Left lobe of liver (tissue), 2 donors: Measurements from ENCODE around the gene SIX3. TPM values are rescaled to one million over a fixed set of nuclear protein-coding genes. Genes with fewer than 3 reads are reported as not detected.

Source experiments
- ATAC-seq: fragments of 200-7000 bp; cut with Tn5 transposase; one replicate; pipeline ENCODE4 v1.9.1; 2020; ENCODE audit warnings: mild to moderate bottlenecking, moderate library complexity
- DNase-seq: peaks from one replicate; pipeline ENCODE4 v3.0.0-alpha.2; 2020; ENCODE audit warnings: low spot score
- total RNA-seq: library from RNA; stranded (reverse); gene quantifications from one replicate; pipeline ENCODE4 v1.2.1, GENCODE V29; 2021
- donor health status: DM: no; HTN: no; CAD: no; lungs with moderate emphysema.
- donor health status: DM: no; HTN: yes; CAD: no.

Gene SIX3
- total RNA-seq, 1 donor from 2014 or later = not detected

DNA sequence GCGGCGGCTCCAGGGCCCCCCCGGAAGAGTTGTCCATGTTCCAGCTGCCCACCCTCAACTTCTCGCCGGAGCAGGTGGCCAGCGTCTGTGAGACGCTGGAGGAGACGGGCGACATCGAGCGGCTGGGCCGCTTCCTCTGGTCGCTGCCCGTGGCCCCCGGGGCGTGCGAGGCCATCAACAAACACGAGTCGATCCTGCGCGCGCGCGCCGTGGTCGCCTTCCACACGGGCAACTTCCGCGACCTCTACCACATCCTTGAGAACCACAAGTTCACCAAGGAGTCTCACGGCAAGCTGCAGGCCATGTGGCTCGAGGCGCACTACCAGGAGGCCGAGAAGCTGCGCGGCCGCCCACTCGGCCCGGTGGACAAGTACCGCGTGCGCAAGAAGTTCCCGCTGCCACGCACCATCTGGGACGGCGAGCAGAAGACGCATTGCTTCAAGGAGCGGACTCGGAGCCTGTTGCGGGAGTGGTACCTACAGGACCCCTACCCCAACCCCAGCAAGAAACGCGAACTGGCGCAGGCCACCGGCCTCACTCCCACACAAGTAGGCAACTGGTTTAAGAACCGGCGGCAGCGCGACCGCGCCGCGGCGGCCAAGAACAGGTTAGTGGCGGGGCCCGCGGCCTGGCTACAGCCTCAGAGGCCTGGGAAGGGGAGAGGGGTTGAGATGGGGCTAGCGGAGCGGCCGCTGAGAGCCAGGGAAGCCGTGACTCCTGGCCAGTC is 965 bp downstream of the SIX3 start:
- no peak for DNase-seq
- ATAC-seq = no peak

DNA sequence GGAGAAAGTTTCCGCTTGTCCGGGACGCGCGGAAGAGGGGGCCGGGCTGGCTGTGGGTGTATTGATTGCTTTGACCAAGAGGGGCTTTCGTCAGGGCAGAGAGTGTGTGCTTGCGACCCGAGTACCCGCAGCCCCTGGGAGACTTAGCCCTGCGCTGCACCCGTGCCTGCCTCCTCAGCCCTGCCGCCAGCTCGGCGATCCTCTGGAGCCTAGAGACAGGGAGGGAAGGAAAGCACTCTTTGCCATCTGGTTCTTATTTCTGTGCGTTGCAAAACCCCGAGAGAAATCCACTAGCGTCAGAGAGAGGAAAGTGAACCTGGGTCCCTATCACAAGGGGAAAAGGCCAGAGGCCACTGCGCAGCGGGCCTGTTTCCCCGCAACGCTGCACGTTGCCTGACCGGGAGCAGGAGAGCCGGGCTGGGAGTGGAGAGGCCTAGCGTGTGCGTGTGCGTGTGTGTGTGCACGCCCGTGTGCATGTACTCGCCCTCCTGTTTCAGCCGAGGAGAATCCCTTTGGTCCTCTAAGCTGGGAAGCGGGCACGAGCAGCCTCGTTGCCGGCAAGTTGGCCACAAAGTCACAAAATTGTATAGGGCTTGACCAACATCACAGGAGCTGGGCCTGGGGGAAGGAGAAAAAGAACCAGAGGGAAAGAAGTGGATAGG is 1.7 kb downstream of the SIX3 start:
- DNase-seq = no peak
- no peak for ATAC-seq

DNA sequence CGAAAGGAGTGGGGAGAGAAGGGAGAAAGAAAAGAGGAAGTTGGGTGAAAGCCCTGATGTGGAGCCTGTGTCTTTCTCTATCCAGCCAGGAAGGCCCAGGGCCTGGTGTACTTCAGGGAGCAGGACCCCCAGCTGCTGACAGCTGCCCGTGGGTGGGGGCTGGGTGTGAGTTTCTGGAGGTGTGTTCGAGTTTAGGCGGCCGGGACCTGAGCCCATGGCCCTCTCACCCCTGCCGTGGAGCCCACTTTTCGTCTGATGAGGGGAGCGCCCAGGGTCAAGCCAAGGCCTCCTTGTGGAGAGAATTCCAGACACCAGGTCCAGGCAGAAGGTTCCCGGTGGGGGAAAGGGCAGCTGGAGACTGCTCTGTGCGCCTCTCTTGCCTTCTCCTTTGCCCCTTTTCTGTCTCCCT is 2.2 kb downstream of the SIX3 start:
- ATAC-seq (no peak), DNase-seq (no peak)

GRCh38 chr2:44944102-44944951 is 2.8 kb downstream of the SIX3 start:
- peak; percentile 24 for ATAC-seq

GRCh38 chr2:44944952-44945612 is 3.6 kb downstream of the SIX3 start:
- no peak for ATAC-seq
- DNase-seq = no peak

More at GRCh38 chr2:44944102-44944951, 2.8 kb downstream of the SIX3 start:
- DNase-seq = no peak

GRCh38 chr2:44945676-44946371 is 4.3 kb downstream of the SIX3 start:
- DNase-seq (no peak), ATAC-seq (no peak)

DNA sequence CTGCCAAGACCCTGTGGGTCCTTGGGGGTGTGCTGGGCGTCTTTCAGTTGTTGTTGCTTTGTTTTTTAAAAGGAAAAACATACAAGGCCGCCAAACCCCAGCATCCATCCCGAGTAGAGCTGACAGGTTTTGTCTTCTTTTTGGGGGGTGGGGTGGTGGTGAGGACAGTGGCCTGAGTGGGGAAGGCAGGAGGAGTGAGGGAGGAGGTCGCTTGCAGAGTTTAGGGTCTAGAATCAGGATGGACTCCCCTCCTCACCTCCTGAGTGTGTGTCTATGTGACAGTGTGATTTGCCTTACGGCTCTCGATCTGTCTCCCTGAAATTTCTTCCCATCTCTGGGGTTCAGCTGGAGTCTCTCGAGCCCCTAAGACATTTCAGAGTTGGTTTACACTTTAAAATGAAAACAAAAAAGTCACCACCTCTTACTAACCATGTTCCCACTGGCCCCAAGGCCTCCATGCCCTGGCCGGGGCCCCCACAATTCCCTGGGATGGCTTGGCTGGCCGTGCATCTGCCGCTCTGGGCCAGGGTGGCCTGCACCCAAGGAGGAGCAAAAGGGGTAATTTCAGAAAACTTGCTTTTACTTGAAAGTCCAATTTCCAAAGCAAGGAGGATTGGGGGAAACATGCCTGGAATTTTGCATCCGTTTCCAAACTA is 5.0 kb downstream of the SIX3 start:
- DNase-seq (no peak), ATAC-seq (no peak)

DNA sequence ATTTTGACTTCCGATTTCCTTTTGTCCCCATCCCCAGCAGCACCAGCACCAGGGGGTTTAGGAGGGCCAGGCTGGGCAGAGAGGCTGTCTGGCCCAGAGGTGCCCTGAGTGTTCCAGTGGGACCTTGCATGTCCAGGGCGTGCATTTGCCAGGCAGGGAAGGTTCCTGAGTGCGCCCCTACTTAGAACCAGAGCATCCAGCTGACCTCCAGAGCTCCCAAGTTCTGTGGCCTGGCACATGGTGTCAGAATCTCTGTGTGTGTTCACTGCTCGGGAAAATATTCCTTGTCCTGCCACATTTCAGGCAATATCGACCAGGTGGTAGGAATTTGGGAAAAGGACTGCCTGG is 5.5 kb downstream of the SIX3 start:
- DNase-seq (no peak), ATAC-seq (no peak)

DNA sequence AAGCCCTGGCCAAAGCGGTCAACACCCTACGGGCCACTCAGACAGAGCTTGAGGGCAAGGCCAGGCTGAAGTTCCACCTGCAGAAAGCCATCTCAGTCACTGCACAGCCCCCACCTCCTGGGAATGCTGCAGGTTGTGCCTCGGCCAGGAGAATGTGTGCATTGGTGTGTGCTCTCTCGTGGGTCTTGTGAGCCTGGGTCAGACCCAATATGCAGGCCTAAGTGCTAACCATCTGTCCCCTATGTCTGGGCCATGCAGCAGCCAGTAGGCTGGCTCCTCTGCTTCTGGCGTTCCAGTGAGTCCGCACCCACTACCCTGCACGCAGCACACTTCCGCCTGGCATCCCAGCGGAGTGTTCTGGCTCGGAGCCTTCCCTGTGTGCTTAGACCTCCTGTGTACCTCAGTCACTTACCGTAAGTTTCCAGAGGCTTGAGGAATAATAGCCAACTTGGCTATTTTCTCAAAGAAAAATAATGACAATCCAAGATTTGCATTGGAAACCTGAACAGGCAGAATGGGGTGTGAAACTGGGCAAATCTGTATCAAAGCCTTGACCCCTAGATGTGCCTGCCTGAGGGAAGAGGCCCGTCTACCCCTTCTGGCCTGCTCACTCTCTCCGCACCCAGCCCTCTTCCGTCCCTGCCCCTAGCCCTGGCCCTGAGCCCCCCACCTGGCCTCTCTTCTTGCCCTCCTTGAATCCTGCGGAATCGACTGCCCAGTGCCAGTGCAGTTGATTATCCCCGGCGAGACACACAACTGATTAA is 7.2 kb downstream of the SIX3 start:
- no peak for ATAC-seq
- no peak for DNase-seq

DNA sequence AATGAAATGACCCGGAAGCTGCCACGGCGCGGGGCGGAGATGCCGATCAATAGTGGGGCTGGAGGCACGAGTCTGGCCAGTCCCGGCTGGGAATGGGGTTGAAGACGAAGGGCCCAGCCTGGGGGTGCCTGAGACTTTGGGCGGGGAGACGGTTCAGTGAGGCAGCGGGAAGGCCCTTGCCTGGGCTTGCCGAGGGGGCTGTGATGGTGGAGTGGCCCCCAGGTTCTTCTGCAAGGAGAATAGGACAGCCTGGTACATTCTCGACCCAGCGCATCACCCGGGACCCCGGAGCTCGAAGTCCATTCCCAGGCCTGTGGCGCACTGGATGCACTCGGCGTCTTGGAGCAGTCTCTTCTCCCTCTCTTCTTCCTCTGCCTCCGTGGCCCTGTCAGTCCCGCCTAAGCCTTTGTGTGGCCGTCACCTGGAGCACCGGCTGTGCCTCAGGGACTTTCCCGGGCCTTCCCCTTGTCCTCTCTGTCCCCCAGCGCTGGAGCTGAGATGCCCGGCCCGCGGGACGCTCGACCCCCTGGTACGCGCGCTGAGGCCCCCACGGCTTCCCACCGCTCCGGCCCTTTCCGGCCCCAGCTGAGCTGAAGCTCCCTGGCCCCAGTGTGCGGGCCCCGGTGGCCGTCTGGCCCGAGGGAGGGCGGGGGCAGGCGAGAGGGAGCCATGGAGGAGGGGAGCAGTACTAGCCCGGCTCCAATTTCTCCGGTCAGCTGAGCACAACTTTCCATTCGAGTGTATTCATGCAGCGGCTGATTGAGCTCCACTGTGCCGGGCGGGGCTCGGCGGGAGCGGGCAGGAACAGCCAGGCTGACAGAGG is 8.0 kb downstream of the SIX3 start:
- DNase-seq (no peak), ATAC-seq (no peak)

GRCh38 chr2:44950646-44951045 is 9.1 kb downstream of the SIX3 start:
- DNase-seq = no peak
- ATAC-seq = no peak

DNA sequence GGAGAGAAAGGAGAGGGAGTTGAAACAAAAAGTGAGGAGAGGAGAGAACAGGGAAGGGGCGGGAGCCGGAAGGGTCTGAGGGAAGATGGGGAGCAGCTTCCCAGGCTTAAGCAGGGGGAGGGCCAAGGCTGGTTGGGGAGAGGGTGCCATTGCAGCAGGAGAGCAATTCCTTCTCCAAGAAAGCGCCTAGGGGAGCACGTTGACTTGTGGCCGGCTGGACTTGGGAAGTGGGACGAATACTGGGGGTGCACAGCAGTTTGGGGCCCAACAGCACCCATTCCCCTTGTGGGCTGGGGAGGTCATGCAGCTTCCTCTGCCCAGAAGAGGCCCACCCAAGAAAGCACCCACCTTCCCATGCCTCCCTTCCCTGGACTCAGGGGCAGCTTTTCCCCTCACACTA is 9.6 kb downstream of the SIX3 start:
- no peak for DNase-seq
- no peak for ATAC-seq

- no peak for DNase-seq
These were observed 10.2 kb downstream of the SIX3 start for GRCh38 chr2:44951714-44952113.

GRCh38 chr2:44952143-44952805 is 10.8 kb downstream of the SIX3 start:
- DNase-seq (no peak), ATAC-seq (peak; percentile 61)

More at GRCh38 chr2:44951714-44952113, 10.2 kb downstream of the SIX3 start:
- ATAC-seq = no peak

DNA sequence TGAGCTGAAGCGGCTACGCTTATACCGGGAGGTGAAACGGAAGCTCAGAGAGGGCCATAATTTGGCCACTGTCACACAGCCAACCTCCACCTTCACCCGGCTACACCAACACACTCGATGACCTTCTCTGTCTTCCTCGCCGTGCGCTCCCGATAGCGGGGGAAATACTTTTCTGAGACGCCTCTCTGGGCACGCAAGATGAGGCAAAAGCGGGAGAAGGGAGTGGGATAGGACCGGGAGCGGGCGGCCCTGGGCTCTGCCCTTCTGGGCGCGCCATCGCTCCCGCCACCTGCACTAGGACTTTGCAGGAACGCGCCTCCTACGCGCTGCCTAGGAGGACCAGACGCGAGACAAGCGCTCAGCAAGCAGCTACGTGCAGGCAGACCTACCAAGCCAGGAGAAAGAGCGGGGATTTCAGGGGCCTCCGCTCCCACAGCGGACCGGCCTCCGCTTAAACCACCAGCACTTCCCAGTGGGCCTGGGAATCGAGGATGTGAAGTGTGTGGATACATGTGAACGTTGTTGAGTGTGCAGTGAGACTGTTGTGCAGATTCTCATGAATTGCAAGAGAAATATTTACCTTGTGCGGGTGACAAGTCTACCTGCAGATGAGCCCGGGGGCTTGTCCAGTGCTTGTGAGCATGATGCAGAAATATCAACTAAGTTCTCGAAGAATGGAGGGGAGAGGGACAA is 11.4 kb downstream of the SIX3 start:
- DNase-seq (no peak), ATAC-seq (no peak)

DNA sequence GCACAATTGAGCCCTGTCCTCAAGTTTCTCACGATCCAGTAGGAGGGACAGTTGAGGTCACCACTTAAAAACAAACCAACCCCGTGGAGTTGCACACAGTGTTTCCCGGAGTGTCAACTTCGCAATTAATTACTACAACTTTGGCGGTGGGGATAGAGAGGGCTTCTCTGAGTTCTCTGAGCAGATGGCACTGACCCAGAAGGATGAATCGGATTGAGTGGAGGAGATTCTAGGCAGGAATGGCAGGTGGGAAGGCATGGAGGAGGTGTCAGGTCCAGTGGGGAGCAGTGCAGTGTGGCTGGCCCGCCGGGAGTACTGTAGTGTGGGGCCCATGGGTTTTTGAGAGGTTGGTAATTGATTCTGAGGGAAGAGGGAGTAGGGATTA is 12.0 kb downstream of the SIX3 start:
- DNase-seq = no peak
- no peak for ATAC-seq

- no peak for DNase-seq
- no peak for ATAC-seq
These were observed 13.0 kb downstream of the SIX3 start for GRCh38 chr2:44954447-44954888.
